K562 (cell line): ENCODE data around the gene TUT4. TPM values are rescaled to one million over a fixed set of nuclear protein-coding genes. Genes with fewer than 3 reads are reported as not detected.

ENCODE experiments used
- CLOCK ChIP-seq: fragments of 250-450 bp; sonication (Bioruptor Pico); IDR thresholded peaks from 2 replicates; pipeline ENCODE4 v1.4.0; 2020; ENCODE audit warnings: mild to moderate bottlenecking, moderate library complexity, borderline replicate concordance
- CREB3L1 ChIP-seq: fragments of 450-650 bp; IDR thresholded peaks from 2 replicates; pipeline ENCODE4 v1.6.1; 2014; ENCODE audit warnings: low read depth, mild to moderate bottlenecking, moderate library complexity, borderline replicate concordance
- CTBP1 ChIP-seq: fragments of 450-650 bp; IDR thresholded peaks from 2 replicates; pipeline ENCODE4 v1.6.1; 2016; ENCODE audit warnings: borderline replicate concordance
- TAF15 ChIP-seq: fragments of 200-400 bp; formaldehyde crosslinking; IDR thresholded peaks from 2 replicates; pipeline ENCODE4 v1.6.1; 2017; ENCODE audit warnings: mild to moderate bottlenecking, low read depth, low read length, moderate library complexity
- polyA plus RNA-seq, 8 experiments: library from polyadenylated mRNA; depleted of rRNA in 4 of 8; stranded (reverse) in 5 of 8; unstranded in 3 of 8; fragments of >200 nt; fragmentation: Nextera tagmentation in 2 of 8; fragmentation: Illumina TruSeq in 1 of 8; extraction: Ambion mirVana in 2 of 8; extraction: Trizol in 1 of 8; gene quantifications; 2 replicates each; pipeline versions ENCODE4 v1.2.1 to v1.2.3, GENCODE V29; 2011 to 2014; ENCODE audit warnings: inconsistent platforms in 1 of 8, missing spikeins in 1 of 8
- total RNA-seq, 7 experiments: library from RNA; depleted of rRNA in 6 of 7; stranded (reverse); fragments of >200 nt in 6 of 7; fragmentation: Illumina TruSeq in 2 of 7; extraction: Trizol in 2 of 7; gene quantifications; 2 replicates each; pipeline versions ENCODE4 v1.2.1 to v1.2.3, GENCODE V29; 2011 to 2021; ENCODE audit warnings: low replicate concordance in 1 of 7
- TF ChIP-seq, protein P1 (sequence below): sonication (generic); formaldehyde crosslinking; IDR thresholded peaks from 2 replicates; pipeline ENCODE4 v1.8.0; 2023; ENCODE audit warnings: missing genetic modification reagents, mild to moderate bottlenecking, borderline replicate concordance

TUT4 gene
- total and polyA plus RNA-seq, 9 of the 15 experiments (the other 6 are each of a cell fraction or from before 2014, with no cell fraction given): 15.8 to 53.5 (median 36.7) TPM

DNA sequence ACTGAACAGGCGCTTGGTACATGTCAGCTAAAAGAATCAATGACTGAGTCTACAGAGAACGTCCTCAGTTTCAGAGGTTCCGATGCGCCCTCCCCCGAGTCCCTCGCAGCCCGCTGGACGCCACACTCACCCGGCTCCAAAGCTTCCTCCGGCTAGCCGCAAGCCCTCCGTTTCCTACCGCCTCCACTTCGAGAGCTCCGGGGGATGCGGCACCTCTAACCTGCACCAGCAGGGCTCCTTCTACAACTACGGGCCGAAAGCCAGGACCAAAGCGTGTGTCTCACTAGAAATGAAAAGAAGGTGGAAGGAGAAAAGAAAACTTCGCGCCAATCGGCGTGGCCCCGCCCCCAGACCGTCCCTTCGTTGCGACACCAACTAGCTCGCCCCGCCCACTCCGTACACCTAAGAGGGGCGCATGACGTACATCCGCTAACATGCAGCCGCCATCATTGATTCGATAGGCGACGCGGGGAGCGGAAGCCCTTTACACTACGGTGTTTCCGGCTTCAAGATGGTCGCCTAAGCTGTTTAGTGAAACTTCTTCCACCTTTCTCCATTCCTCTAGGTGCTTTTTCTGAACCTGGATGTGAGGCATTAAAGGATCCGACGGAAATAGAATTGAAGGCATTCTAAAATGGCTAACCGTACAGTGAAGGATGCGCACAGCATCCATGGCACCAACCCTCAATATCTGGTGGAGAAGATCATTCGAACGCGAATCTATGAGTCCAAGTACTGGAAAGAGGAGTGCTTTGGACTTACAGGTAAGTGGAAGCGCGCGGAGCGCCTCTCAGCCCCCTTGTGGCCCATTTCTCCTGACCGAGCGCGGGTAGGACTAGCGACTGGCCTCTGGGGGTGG lies 148.5 kb downstream of the TUT4 start, which contains the start of the genes ORC1 and PRPF38A (continued):
- TF ChIP-seq CLOCK (CRISPR knock-in tag) (no peak), CREB3L1 (peak; percentile 66; the same call in 1 of the 2 replicates), CTBP1 (peak; percentile 46; the same call in 1 of the 2 replicates), TAF15 (no peak)
- TF ChIP-seq, protein P1, sequence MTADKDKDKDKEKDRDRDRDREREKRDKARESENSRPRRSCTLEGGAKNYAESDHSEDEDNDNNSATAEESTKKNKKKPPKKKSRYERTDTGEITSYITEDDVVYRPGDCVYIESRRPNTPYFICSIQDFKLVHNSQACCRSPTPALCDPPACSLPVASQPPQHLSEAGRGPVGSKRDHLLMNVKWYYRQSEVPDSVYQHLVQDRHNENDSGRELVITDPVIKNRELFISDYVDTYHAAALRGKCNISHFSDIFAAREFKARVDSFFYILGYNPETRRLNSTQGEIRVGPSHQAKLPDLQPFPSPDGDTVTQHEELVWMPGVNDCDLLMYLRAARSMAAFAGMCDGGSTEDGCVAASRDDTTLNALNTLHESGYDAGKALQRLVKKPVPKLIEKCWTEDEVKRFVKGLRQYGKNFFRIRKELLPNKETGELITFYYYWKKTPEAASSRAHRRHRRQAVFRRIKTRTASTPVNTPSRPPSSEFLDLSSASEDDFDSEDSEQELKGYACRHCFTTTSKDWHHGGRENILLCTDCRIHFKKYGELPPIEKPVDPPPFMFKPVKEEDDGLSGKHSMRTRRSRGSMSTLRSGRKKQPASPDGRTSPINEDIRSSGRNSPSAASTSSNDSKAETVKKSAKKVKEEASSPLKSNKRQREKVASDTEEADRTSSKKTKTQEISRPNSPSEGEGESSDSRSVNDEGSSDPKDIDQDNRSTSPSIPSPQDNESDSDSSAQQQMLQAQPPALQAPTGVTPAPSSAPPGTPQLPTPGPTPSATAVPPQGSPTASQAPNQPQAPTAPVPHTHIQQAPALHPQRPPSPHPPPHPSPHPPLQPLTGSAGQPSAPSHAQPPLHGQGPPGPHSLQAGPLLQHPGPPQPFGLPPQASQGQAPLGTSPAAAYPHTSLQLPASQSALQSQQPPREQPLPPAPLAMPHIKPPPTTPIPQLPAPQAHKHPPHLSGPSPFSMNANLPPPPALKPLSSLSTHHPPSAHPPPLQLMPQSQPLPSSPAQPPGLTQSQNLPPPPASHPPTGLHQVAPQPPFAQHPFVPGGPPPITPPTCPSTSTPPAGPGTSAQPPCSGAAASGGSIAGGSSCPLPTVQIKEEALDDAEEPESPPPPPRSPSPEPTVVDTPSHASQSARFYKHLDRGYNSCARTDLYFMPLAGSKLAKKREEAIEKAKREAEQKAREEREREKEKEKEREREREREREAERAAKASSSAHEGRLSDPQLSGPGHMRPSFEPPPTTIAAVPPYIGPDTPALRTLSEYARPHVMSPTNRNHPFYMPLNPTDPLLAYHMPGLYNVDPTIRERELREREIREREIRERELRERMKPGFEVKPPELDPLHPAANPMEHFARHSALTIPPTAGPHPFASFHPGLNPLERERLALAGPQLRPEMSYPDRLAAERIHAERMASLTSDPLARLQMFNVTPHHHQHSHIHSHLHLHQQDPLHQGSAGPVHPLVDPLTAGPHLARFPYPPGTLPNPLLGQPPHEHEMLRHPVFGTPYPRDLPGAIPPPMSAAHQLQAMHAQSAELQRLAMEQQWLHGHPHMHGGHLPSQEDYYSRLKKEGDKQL (CRISPR knock-in tag): no peak
